ENCODE data around the gene PAPLN.

DNA sequence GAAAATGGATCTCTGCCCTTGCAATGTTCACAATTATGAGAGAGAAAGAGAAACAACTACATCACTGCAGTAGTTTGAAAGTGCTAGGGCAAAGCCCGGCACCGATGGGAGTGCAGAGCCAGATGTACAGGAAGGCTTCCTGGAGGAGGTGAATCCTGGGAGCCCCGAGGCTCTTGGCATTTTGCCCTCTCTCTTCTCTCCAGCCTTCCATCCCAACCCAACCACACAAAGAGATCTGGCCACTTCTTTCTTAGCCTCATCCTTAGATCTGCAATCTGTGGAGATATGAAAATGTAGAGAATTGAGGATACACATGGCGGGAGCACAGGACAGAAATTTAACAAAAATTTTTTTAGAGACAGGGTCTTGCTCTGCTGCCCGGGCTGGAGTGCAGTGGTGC lies 3.3 kb upstream of the PAPLN start:
- TF ChIP-seq, protein P1, sequence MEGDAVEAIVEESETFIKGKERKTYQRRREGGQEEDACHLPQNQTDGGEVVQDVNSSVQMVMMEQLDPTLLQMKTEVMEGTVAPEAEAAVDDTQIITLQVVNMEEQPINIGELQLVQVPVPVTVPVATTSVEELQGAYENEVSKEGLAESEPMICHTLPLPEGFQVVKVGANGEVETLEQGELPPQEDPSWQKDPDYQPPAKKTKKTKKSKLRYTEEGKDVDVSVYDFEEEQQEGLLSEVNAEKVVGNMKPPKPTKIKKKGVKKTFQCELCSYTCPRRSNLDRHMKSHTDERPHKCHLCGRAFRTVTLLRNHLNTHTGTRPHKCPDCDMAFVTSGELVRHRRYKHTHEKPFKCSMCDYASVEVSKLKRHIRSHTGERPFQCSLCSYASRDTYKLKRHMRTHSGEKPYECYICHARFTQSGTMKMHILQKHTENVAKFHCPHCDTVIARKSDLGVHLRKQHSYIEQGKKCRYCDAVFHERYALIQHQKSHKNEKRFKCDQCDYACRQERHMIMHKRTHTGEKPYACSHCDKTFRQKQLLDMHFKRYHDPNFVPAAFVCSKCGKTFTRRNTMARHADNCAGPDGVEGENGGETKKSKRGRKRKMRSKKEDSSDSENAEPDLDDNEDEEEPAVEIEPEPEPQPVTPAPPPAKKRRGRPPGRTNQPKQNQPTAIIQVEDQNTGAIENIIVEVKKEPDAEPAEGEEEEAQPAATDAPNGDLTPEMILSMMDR (IDR thresholded peaks at IDR 0.05) = no peak
- TF ChIP-seq POLR2A (IDR thresholded peaks at IDR 0.05) (no peak), POLR2AphosphoS5 (IDR thresholded peaks at IDR 0.05) (no peak)
